Superior temporal gyrus (tissue), 1 donor: ENCODE measurements around the gene AQP12A.

Experiments used
- DNase-seq: peaks from one replicate; pipeline ENCODE4 v3.0.0-alpha.2; 2016; ENCODE audit errors: extremely low spot score

AQP12A gene

GRCh38 chr2:240739797-240740196 is 48.1 kb downstream of the AQP12A start:
- DNase-seq: no peak

GRCh38 chr2:240741091-240741490 is 49.4 kb downstream of the AQP12A start:
- no peak for DNase-seq

GRCh38 chr2:240742602-240743095 is 51.0 kb downstream of the AQP12A start:
- no peak for DNase-seq

GRCh38 chr2:240745456-240745855 is 53.8 kb downstream of the AQP12A start:
- DNase-seq: no peak

GRCh38 chr2:240745962-240746361 is 54.3 kb downstream of the AQP12A start:
- DNase-seq: no peak

GRCh38 chr2:240746671-240747070 is 55.0 kb downstream of the AQP12A start:
- DNase-seq: no peak

GRCh38 chr2:240747256-240747655 is 55.6 kb downstream of the AQP12A start:
- DNase-seq: no peak
